22Rv1 (cell line): ENCODE results near the gene LEMD2.

Experiments used
- H3K27ac ChIP-seq: fragments of 450-650 bp; 2 replicates; pipeline ENCODE4 v1.5.1; 2017
- CTCF ChIP-seq: fragments of 450-650 bp; IDR thresholded peaks from 2 replicates; pipeline ENCODE4 v1.5.1; 2017; ENCODE audit warnings: mild to moderate bottlenecking
- ZFX ChIP-seq: fragments of 450-650 bp; IDR thresholded peaks from 2 replicates; pipeline ENCODE4 v1.6.1; 2017; ENCODE audit warnings: antibody characterized with exemption, borderline replicate concordance

Gene LEMD2

DNA sequence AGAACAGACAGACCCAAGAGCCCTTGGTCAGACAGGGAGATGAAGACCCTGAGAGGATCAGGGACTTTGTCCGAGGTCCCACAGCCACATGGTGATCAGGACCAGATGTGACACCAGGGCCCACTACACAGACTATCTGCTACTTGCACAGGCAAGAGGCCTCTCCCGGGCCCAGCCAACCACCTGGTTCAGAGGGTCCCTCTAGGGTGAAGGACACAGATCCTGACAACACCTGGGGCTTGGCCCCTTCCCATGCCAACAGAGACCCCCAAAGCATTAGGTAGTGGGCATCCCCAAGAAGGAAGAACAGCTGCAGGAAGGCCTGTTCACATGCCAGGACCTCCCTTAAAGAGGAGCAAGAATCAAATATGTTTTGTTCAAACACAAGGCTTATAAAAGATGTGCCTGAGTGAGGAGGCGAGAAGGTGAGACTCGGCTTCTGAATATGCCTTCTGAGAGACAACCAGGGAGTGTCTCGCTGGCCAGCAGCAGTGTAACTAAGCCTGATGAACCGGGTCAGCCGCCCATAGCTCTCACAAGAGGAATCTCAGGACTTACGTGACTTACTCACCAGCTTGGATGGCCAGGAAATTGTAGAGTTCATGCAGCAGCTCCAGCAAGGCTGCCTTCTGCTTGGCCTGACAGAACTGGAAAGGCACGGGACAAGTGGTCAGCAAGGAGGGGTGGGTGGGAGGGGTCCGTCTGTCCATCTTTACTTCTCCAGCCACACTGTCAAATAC, 5.0 kb downstream of the LEMD2 start:
- H3K27ac ChIP-seq: no peak overlapping the region
- TF ChIP-seq ZFX: no peak
- TF ChIP-seq CTCF: no peak

DNA sequence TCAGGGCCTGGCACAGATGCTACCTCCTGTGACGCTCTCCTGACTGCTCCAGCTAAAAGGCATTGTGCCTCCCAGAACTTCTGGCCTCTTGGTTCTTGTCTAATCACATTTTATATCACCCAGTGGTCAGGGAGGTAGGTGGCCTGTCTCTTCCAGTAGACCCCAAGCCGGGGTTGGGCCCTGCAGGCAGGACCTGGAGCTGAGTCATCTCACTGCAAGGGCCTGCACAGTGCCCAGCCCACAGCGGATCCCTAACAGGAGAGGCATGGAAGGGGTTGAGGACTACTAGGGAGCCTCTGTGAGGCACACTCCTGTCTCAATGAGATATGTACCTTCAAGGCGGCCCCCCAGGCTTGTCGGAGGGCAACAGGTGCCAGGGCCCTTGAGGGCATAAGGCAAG, 6.4 kb downstream of the LEMD2 start:
- H3K27ac ChIP-seq: no peak overlapping the region
- TF ChIP-seq CTCF: no peak
- no peak for TF ChIP-seq ZFX

DNA sequence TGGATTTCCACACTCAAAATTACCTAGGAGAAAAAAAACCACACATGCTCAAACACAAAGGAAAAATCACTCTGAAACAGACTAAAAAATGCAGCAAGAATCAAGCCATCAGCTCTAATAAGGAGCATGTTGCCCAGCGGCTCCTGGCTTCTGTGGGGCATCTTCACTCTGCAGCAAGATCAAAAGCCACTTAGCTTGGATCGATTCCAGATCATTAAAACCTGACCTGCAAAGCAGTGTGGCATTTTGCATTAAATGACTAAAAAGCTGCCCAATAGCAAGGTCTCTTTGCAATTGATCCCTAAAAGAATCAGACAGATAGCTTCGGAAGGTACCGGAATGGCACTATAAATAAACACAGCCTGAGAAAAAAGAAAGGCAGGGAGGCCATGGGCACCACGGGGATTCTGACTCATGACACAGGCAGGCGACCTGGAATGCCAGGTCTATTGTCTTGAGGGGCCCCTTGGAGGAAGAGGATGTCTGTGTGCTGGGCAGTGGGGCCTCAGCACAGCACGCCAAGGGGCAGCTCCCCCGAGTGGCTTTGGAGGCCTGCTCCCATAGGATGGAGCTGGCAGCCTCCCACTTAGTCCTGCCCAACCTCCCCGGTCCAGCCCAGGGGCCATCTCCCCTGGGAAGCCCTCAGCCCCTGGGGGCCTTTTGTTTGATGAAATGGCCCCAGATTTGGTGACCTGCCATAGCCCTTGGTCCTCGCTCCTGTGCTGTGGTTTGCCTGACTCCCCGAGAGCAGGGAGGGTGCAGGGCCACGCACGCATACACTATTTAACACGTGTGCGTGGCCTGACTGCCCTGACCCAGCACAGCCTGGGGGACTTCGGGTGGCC, 7.6 kb downstream of the LEMD2 start:
- TF ChIP-seq ZFX: no peak
- H3K27ac ChIP-seq: no peak overlapping the region

DNA sequence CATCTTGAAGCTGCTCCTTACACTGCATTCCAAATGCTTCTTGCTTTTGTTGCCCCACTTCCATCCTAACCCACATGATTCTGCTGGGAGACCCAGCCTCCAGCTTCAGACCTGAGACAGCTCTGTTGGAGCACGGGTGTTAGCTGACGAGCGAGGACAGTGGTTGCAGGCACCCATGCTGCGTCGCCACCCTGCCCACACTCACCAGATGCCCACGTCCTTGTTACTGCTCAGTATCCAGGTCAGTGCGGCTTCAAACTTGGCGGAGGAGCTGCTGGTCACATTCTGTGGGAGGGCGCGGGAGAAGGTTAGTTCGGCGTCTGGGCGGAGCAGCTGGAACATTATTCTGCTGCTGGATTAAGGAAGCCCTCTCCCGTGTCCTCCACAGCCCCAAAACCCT, 9.0 kb downstream of the LEMD2 start:
- no peak overlapping the region for H3K27ac ChIP-seq
- TF ChIP-seq ZFX: no peak
- no peak for TF ChIP-seq CTCF

DNA sequence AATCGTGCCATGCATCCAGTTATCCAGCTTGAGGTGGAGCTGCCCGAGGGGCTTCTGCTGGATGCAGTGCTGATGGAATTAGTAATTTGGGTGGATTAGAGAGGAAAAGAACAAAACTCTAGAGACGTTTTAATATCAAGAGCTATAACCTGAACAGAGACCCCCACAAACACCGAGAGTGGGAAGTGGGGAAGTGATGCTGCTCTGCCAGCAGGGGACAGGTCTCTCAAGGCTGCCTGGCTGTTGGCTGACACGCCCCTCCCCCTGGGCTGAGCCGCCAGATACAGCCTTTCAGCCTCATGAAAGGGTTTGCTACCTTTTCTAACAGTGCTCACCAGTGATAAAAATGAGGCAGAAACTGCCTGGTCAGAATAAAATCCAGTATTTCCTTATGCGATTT, 9.6 kb downstream of the LEMD2 start:
- H3K27ac ChIP-seq: no peak overlapping the region
- no peak for TF ChIP-seq ZFX

DNA sequence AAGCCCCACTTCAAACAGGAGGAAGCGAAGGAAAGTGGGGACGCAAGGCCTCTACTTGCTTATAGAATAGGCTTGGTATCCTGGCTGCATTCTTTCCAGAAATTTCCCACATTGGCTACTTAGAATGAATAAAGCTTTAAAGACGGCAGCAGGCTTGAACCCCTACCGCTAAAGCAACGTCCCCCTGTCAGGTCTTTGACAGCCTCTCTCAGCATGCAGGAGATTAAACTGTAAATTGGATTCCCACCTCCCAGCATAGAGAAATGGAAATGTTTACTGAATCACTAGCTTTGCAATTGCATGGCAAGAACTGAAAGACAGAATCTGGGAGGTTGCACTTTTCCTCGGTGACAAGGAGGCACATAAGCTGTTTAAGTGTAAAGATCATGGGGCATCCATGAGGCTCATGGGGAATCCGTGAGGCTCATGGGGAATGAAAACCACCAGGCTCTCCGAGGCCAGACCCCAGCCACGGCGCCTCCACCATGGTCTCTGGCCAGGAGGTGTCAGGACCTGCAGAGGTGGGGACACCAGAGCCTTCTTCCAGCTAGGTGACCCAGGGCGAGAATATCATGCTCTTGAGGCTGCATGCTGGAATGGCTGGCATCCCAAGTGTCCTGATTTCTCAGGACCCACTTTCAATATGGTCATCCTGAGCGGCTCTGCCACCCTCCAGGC, 10.3 kb downstream of the LEMD2 start:
- no peak overlapping the region for H3K27ac ChIP-seq
- TF ChIP-seq CTCF (no peak), ZFX (no peak)

DNA sequence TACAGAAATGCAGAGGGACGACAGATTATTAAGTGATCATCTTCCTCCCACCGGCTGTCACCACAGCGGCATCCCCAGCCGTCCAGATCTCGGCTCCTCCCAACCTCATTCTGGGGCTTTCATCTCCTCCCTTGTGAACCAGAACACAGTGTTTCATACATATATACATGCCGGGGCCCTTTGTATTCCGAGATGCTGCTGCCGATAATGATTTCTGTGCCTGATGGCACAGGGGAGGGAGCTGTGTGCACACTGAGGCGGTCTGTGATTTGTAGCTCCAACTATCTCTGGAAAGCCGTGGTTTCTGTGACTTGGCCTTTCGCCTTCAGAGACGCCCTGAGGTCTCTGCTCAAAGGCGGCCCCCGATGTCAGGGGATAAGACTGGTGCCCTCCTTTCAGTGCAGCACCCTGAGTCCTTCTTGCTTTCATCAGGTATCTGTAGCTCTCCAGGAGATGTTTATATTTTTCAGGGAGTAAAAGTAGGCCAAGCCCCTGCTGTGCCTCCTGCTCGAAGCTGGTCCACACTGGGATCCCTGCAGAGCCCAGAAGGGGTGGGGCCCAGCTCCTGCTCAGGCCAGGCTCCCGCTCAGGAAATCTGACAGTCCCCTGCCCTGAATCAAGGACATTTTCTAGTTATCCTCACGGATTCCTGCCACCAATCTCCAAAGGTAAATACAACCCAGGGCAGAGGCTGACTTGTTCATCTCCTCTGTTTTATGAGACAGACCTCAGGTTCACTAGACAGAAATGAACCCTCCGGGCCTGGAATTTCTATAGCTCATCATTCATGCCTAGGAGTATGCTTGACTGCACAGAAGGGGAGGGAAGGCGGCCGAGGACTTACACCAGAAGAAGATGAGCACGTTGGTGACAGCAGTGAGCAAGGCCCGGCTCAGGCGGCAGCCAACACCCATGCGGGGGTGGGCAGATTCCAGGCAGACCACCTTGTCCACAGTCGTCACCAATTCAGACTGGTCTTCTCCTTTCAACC, 11.2 kb downstream of the LEMD2 start:
- H3K27ac ChIP-seq: no peak overlapping the region
- TF ChIP-seq ZFX (no peak), CTCF (no peak)
